NB4 (cell line): ENCODE measurements around the gene RICTOR.

Experiments used
- MAX ChIP-seq: IDR thresholded peaks from 2 replicates; pipeline ENCODE4 v1.6.1; 2011; ENCODE audit warnings: low read depth, low read length
- MYC ChIP-seq: IDR thresholded peaks from 2 replicates; pipeline ENCODE4 v1.6.1; 2011; ENCODE audit warnings: low read depth, low read length
- POLR2A ChIP-seq: IDR thresholded peaks from 2 replicates; pipeline ENCODE4 v1.6.1; 2011; ENCODE audit warnings: mild to moderate bottlenecking; ENCODE audit not compliant: insufficient read length; ENCODE audit errors: extremely low read depth
- TF ChIP-seq, protein P1 (sequence below): IDR thresholded peaks from one replicate; pipeline ENCODE4 v1.5.1; 2012; ENCODE audit warnings: low read depth, low read length

DNA sequence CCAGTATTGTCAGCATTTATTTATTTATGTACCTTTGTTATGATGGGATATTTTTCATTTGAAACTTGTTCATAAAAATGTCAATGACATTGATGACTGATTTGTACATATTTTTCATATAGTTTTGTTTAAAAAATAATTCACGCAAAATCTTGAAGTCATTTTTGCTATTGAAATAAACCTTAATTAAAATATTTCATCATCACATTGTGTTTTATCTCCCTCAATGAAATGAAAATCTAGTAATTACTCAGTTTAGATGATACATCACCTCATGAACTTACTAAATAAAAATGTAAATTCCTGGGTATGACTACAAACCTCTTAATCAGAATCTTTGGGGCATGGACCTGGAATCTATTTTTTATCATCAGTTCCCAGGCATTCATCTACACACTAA is 138.8 kb downstream of the RICTOR start:
- TF ChIP-seq, protein P1, sequence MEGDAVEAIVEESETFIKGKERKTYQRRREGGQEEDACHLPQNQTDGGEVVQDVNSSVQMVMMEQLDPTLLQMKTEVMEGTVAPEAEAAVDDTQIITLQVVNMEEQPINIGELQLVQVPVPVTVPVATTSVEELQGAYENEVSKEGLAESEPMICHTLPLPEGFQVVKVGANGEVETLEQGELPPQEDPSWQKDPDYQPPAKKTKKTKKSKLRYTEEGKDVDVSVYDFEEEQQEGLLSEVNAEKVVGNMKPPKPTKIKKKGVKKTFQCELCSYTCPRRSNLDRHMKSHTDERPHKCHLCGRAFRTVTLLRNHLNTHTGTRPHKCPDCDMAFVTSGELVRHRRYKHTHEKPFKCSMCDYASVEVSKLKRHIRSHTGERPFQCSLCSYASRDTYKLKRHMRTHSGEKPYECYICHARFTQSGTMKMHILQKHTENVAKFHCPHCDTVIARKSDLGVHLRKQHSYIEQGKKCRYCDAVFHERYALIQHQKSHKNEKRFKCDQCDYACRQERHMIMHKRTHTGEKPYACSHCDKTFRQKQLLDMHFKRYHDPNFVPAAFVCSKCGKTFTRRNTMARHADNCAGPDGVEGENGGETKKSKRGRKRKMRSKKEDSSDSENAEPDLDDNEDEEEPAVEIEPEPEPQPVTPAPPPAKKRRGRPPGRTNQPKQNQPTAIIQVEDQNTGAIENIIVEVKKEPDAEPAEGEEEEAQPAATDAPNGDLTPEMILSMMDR, result no peak
- TF ChIP-seq POLR2A (no peak), MAX (no peak), MYC (no peak)
